ENCODE measurements around the gene DNMT3L.

GRCh38 chr21:44285138-44285992, 23.7 kb upstream of the DNMT3L start, which contains the start of gene AIRE:
- TF ChIP-seq, protein P1, sequence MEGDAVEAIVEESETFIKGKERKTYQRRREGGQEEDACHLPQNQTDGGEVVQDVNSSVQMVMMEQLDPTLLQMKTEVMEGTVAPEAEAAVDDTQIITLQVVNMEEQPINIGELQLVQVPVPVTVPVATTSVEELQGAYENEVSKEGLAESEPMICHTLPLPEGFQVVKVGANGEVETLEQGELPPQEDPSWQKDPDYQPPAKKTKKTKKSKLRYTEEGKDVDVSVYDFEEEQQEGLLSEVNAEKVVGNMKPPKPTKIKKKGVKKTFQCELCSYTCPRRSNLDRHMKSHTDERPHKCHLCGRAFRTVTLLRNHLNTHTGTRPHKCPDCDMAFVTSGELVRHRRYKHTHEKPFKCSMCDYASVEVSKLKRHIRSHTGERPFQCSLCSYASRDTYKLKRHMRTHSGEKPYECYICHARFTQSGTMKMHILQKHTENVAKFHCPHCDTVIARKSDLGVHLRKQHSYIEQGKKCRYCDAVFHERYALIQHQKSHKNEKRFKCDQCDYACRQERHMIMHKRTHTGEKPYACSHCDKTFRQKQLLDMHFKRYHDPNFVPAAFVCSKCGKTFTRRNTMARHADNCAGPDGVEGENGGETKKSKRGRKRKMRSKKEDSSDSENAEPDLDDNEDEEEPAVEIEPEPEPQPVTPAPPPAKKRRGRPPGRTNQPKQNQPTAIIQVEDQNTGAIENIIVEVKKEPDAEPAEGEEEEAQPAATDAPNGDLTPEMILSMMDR (conservative IDR thresholded peaks at IDR 0.05; ENCODE audit: low read length) = no peak
- TF ChIP-seq EZH2phosphoT487 (IDR thresholded peaks at IDR 0.05; ENCODE audit: borderline replicate concordance, low read depth, low read length) = no peak
